Peyer's patch (tissue), 4 donors: ENCODE results near the gene ALOX5. TPM values are rescaled to one million over a fixed set of nuclear protein-coding genes. Genes with fewer than 3 reads are reported as not detected.

Experiments
- DNase-seq, 3 donors: peaks; one replicate each; pipeline ENCODE4 v3.0.0-alpha.2; 2017 to 2019
- H3K27ac ChIP-seq, 4 donors: fragments of 200-600 bp; sonication (generic); one replicate each; pipeline ENCODE4 v1.5.1; 2016 to 2019
- H3K27me3 ChIP-seq, 2 donors: fragments of 200-600 bp; sonication (generic); one replicate each; pipeline ENCODE4 v1.5.1; 2019
- H3K36me3 ChIP-seq, 3 donors: fragments of 200-600 bp; sonication (generic); one replicate each; pipeline ENCODE4 v1.5.1; 2016 to 2019
- H3K4me1 ChIP-seq, 4 donors: fragments of 200-600 bp; sonication (generic); one replicate each; pipeline ENCODE4 v1.5.1; 2016 to 2019
- H3K4me3 ChIP-seq, 4 donors: fragments of 200-600 bp; sonication (generic); 1 replicate in 3 of 4; 2 replicates in 1 of 4; pipeline ENCODE4 v1.5.1; 2016 to 2019; ENCODE audit warnings: mild to moderate bottlenecking in 1 of 4
- H3K9me3 ChIP-seq, 4 donors: fragments of 200-600 bp; sonication (generic); one replicate each; pipeline ENCODE4 v1.5.1; 2016 to 2019; ENCODE audit warnings: mild to moderate bottlenecking in 1 of 4
- CTCF ChIP-seq, 6 experiments: fragments of 450-650 bp in 4 of 6; fragments of 200-600 bp in 2 of 6; sonication (generic) in 1 of 6; IDR thresholded peaks; one replicate each; pipeline ENCODE4 v1.5.1; 2017 to 2019; ENCODE audit warnings: antibody characterized with exemption in 6 of 6, mild to moderate bottlenecking in 3 of 6, moderate library complexity in 1 of 6
- POLR2A ChIP-seq, 2 donors: fragments of 450-650 bp; IDR thresholded peaks; one replicate each; pipeline ENCODE4 v1.5.1; 2017; ENCODE audit warnings: antibody characterized with exemption in 2 of 2, mild to moderate bottlenecking in 2 of 2, moderate library complexity in 2 of 2
- total RNA-seq, 4 donors: library from RNA; depleted of rRNA; stranded (reverse); fragments of >200 nt; gene quantifications; one replicate each; pipeline ENCODE4 v1.1.0, GENCODE V29; 2016

The ALOX5 gene
- total RNA-seq, 4 donors from 2014 or later: 24.0 to 187 (median 31.6) TPM

DNA sequence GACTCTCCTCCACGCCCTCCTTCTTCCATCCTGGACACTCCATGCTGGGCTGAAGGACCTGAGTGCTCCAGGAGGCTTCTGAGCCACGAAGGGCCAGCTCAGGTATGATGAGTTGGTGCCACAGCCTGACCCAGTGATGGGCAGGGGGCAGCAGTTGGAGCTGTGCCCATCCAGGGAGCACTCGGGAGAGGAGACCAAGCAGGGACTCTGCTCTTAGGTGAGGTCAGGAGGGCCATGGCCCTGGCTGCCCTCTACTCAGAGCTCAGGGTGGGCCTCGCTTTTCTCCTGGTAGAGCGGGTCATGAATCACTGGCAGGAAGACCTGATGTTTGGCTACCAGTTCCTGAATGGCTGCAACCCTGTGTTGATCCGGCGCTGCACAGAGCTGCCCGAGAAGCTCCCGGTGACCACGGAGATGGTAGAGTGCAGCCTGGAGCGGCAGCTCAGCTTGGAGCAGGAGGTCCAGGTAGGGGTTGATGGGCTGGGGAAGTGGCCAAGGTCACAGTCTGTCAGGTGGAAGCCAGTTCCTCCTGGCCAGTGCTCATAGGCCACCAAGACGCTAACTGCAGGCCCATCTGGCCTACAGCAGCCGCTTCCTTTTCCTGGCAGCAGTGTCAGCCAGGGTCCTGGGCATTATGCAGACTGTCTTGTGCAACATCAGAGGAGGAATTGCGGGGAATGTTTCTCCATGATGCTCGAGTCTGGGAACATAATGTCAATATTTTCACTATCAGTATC, 50.8 kb downstream of the ALOX5 start:
- H3K4me1 ChIP-seq: peaks cover 0 to 13% (median 10%) of the 10 kb centered on the region in 4 donors
- H3K4me3 ChIP-seq: no peak overlapping the region
- TF ChIP-seq POLR2A (IDR thresholded peaks at IDR 0.05) (no peak), CTCF (IDR thresholded peaks at IDR 0.05) (no peak)
- no peaks in the 10 kb centered on the region for H3K9me3 ChIP-seq
- no peak for DNase-seq
- no peak overlapping the region for H3K27ac ChIP-seq
- H3K27me3 ChIP-seq: no peaks in the 10 kb centered on the region
- no peaks in the 10 kb centered on the region for H3K36me3 ChIP-seq

GRCh38 chr10:45425621-45426563, 51.9 kb downstream of the ALOX5 start:
- Histone ChIP-seq H3K27ac (no peak overlapping the region), H3K4me3 (no peak overlapping the region), H3K27me3 (no peaks in the 10 kb centered on the region), H3K9me3 (no peaks in the 10 kb centered on the region), H3K36me3 (no peaks in the 10 kb centered on the region), H3K4me1 (peaks cover 0 to 9% (median 5%) of the 10 kb centered on the region in 4 donors)
- TF ChIP-seq POLR2A (IDR thresholded peaks at IDR 0.05): no peak
- TF ChIP-seq CTCF (IDR thresholded peaks at IDR 0.05): no peak
- DNase-seq: no peak

- DNase-seq: no peak
- Histone ChIP-seq H3K4me1 (no peaks in the 10 kb centered on the region), H3K27ac (no peak overlapping the region), H3K4me3 (no peak overlapping the region), H3K9me3 (no peaks in the 10 kb centered on the region), H3K36me3 (no peaks in the 10 kb centered on the region), H3K27me3 (no peaks in the 10 kb centered on the region)
- TF ChIP-seq CTCF (IDR thresholded peaks at IDR 0.05): no peak
- no peak for TF ChIP-seq POLR2A (IDR thresholded peaks at IDR 0.05)
Measured at GRCh38 chr10:45427262-45427969, 53.4 kb downstream of the ALOX5 start.

DNA sequence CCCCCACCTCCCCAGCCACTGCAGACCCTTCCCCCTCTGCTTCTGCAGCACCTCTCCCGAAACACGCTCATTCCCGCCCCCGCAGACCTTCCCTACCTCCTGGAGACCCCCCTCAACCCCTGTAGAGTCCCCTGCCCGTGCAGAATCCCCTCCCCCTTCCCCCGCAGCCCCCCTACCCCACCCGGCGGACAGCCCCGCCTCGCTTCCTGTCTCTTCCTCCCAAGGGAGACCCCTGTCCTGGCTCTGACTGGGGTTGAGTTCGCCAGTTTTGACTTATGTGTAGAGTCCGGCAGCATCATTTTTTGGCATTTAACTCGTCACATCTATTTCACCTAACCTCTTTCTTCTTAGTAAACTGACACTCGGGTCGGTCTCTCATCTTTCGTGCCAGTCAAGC, 54.0 kb downstream of the ALOX5 start:
- TF ChIP-seq CTCF (IDR thresholded peaks at IDR 0.05) (no peak), POLR2A (IDR thresholded peaks at IDR 0.05) (no peak)
- no peak overlapping the region for H3K27ac ChIP-seq
- DNase-seq: no peak

More for the DNA sequence above, 54.0 kb downstream of the ALOX5 start:
- Histone ChIP-seq H3K36me3 (no peaks in the 10 kb centered on the region), H3K4me3 (no peak overlapping the region), H3K4me1 (no peaks in the 10 kb centered on the region), H3K9me3 (no peaks in the 10 kb centered on the region), H3K27me3 (no peaks in the 10 kb centered on the region)
